Measurements from ENCODE around the gene EIPR1.

- TF ChIP-seq SUZ12 (IDR thresholded peaks at IDR 0.05; ENCODE audit: extremely low read depth, insufficient read depth, insufficient read length) (no peak), YY1 (IDR thresholded peaks at IDR 0.05; ENCODE audit: insufficient read depth, insufficient read length) (no peak), ZNF274 (IDR thresholded peaks at IDR 0.05; ENCODE audit: low read depth, low read length) (no peak)
Observed at GRCh38 chr2:3322311-3322970, 55.2 kb downstream of the EIPR1 start.
